C4-2B (cell line): ENCODE results near the gene PSMG2.

ENCODE experiments used
- H3K27ac ChIP-seq: fragments of 450-650 bp; 2 replicates; pipeline ENCODE4 v1.5.1; 2017
- ZFX ChIP-seq: fragments of 450-650 bp; IDR thresholded peaks from 2 replicates; pipeline ENCODE4 v1.6.1; 2017
- TF ChIP-seq, protein P1 (sequence below): fragments of 450-650 bp; conservative IDR thresholded peaks from 2 replicates; pipeline ENCODE4 v1.5.1; 2017; ENCODE audit warnings: mild to moderate bottlenecking

The PSMG2 gene

DNA sequence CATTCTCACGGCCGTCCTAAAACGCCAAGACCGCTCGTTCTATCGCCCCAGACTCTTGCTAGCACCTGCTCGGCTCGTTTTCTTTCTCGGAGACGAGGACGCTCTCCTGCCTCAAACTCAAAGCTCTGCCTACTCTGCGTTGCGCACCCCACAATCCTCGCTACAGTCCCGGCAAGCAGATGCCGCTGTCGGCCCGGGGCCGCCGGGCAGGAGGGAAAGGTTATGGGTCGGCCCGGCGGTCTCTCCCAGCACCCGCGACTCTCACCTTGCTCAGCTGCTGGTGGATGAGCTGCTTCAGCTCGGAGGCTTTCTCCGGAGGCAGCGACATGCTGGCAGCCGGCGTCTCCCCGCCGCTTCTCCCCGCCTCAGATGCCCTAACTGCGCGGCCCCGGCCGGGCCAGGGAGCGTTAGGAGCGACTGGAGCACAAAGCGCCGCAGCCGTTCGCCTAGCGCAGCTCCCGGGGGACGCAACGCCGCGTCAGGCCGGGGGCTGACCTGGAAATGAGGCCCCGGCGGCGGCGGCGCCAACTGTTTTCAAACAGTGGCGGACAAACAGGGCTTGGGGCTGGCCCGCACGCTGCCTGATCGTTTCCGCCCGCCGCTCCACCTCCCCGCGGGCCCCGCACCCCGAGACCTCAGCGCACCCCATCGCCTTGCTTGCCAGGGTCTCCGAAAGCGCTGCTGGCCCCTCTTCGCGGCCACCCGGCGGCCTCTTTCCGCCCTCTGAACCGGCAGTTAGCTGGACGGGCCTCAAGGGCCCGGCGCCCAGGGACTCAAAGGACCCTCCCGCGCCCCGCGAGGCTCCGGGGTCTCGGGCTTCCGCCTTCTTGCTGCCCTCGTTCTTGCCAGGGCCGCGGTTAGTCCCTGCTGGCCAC is at the start of gene PSMG2, which contains the start of gene CEP76:
Gene PSMG2 (plus strand): TSS at position 822 of the 875 bp plus-strand sequence. CDS start 66 bp downstream, outside the sequence.
Gene CEP76 (minus strand): TSS at position 503 of the 875 bp plus-strand sequence. CDS start 175 bp downstream, at position 328.
- peak; percentile 84 for TF ChIP-seq ZFX
- TF ChIP-seq, protein P1, sequence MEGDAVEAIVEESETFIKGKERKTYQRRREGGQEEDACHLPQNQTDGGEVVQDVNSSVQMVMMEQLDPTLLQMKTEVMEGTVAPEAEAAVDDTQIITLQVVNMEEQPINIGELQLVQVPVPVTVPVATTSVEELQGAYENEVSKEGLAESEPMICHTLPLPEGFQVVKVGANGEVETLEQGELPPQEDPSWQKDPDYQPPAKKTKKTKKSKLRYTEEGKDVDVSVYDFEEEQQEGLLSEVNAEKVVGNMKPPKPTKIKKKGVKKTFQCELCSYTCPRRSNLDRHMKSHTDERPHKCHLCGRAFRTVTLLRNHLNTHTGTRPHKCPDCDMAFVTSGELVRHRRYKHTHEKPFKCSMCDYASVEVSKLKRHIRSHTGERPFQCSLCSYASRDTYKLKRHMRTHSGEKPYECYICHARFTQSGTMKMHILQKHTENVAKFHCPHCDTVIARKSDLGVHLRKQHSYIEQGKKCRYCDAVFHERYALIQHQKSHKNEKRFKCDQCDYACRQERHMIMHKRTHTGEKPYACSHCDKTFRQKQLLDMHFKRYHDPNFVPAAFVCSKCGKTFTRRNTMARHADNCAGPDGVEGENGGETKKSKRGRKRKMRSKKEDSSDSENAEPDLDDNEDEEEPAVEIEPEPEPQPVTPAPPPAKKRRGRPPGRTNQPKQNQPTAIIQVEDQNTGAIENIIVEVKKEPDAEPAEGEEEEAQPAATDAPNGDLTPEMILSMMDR, result no peak
- H3K27ac ChIP-seq, result peak within 1 kb of the TSS; percentile 97

DNA sequence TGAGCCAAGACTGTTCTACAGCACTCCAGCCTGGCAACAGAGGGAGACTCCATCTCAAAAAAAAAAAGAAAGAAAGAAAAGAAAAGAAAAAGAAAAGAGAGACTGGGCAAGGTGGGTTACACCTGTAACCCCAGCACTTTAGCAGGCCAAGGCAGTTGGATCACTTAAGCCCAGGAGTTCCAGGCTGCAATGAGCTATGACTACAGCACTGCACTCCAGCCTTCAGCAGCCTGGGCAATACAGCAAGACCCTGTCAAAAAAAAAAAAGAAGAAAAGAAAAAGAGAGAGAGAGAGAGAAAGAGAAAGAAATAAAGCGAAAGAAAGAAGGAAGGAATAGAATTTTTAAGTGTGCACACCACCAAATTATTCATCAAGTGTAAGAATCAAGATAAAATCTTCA is 47.9 kb upstream of the PSMG2 start:
- H3K27ac ChIP-seq, result no peak overlapping the region
- TF ChIP-seq, protein P1, result no peak
- no peak for TF ChIP-seq ZFX

- H3K27ac ChIP-seq, result peak overlapping the region; percentile 79
- TF ChIP-seq, protein P1, result no peak
- TF ChIP-seq ZFX, result no peak
These were observed 46.3 kb upstream of the PSMG2 start for GRCh38 chr18:12656605-12656937.

GRCh38 chr18:12656938-12657683 is 45.7 kb upstream of the PSMG2 start:
- peak overlapping the region; percentile 79 for H3K27ac ChIP-seq
- peak; percentile 93 for TF ChIP-seq ZFX
- TF ChIP-seq, protein P1, result no peak

- TF ChIP-seq, protein P1, result 0 out of 2 replicates have a peak, but pooled peaks have one; percentile 13
- no peak for TF ChIP-seq ZFX
- H3K27ac ChIP-seq, result peak within 1 kb of the TSS; percentile 79
These were observed 45.0 kb upstream of the PSMG2 start, which contains the start of gene SPIRE1 for GRCh38 chr18:12657684-12658425. Gene SPIRE1 (minus strand): TSS chr18:12658107. CDS start chr18:12657866, 241 bp downstream.

GRCh38 chr18:12658426-12659138 is 44.3 kb upstream of the PSMG2 start:
- peak overlapping the region; percentile 79 for H3K27ac ChIP-seq
- TF ChIP-seq, protein P1, result no peak
- no peak for TF ChIP-seq ZFX
